Measurements from ENCODE around the gene CFAP126. TPM values are rescaled to one million over a fixed set of nuclear protein-coding genes. Genes with fewer than 3 reads are reported as not detected.

The CFAP126 gene
- total RNA-seq, 2 experiments from 2014 or later: not detected

GRCh38 chr1:161388639-161389038, 21.0 kb upstream of the CFAP126 start:
- Mint-ChIP-seq H3K9me3 (no peaks in the 10 kb centered on the region), H3K4me3 (peak overlapping the region; percentile 84), H3K36me3 (ENCODE audit: low read depth) (no peaks in the 10 kb centered on the region), H3K27me3 (no peaks in the 10 kb centered on the region), H3K4me1 (ENCODE audit: low read depth) (peaks cover 40% of the 10 kb centered on the region), H3K27ac (no peak overlapping the region)
- DNase-seq: peak; percentile 21
- no peak for TF ChIP-seq CTCF (IDR thresholded peaks at IDR 0.05)
- intact Hi-C loops (cut with micrococcal nuclease): no loop called here
- CTCF ChIA-PET: interaction anchor here (0.6 to 1.5 kb wide), 4 partner anchors 9 to 197 kb away, joined by 3 to 8 read pairs (median 4); partner anchors contain the start of gene TOMM40L
- ATAC-seq: no peak
- POLR2A ChIA-PET: interaction anchor here (1.0 to 1.3 kb wide), 2 partner anchors 21 to 56 kb away, joined by 3 read pairs; no protein-coding TSS in a partner anchor

GRCh38 chr1:161382214-161383019, 14.7 kb upstream of the CFAP126 start:
- ChIA-PET POLR2A (interaction anchor here (1.0 to 2.2 kb wide), 3 partner anchors 154 to 180 kb away, joined by 4 to 7 read pairs (median 7); partner anchors contain the start of genes NDUFS2 and TOMM40L), CTCF (interaction anchor here (0.6 to 8.0 kb wide), 60 partner anchors 8 to 1063 kb away, joined by 3 to 165 read pairs (median 6); partner anchors contain the start of genes ADAMTS4, APOA2, CFAP126 and NDUFS2)
- ATAC-seq: peak; percentile 87
- Mint-ChIP-seq H3K36me3 (ENCODE audit: low read depth) (no peaks in the 10 kb centered on the region), H3K27ac (no peak overlapping the region), H3K4me3 (no peak overlapping the region), H3K4me1 (ENCODE audit: low read depth) (peaks cover 16% of the 10 kb centered on the region), H3K27me3 (no peaks in the 10 kb centered on the region), H3K9me3 (no peaks in the 10 kb centered on the region)
- peak; percentile 84 for TF ChIP-seq CTCF (IDR thresholded peaks at IDR 0.05)
- no peak for DNase-seq
- intact Hi-C loops (cut with micrococcal nuclease): loop anchor here (2.0 kb wide), 1 partner anchor 156 kb away; the partner anchor contains the start of gene TOMM40L

- intact Hi-C loops (cut with micrococcal nuclease): loop anchor here (2.0 kb wide), 1 partner anchor 155 kb away; the partner anchor contains the start of gene TOMM40L
- TF ChIP-seq CTCF (IDR thresholded peaks at IDR 0.05): no peak
- POLR2A ChIA-PET: interaction anchor here (1.0 to 2.2 kb wide), 3 partner anchors 154 to 179 kb away, joined by 4 to 7 read pairs (median 7); partner anchors contain the start of genes NDUFS2 and TOMM40L
- Mint-ChIP-seq H3K4me1 (ENCODE audit: low read depth) (peaks cover 9% of the 10 kb centered on the region), H3K27me3 (no peaks in the 10 kb centered on the region), H3K27ac (no peak overlapping the region), H3K9me3 (no peaks in the 10 kb centered on the region), H3K36me3 (ENCODE audit: low read depth) (no peaks in the 10 kb centered on the region), H3K4me3 (no peak overlapping the region)
- no peak for ATAC-seq
- CTCF ChIA-PET: interaction anchor here (0.6 to 8.0 kb wide), 53 partner anchors 10 to 408 kb away, joined by 3 to 165 read pairs (median 6); partner anchors contain the start of genes ADAMTS4, APOA2, CFAP126 and NDUFS2
- no peak for DNase-seq
Measured at GRCh38 chr1:161381707-161382106, 14.0 kb upstream of the CFAP126 start.

GRCh38 chr1:161379071-161379470, 11.4 kb upstream of the CFAP126 start:
- Mint-ChIP-seq H3K27me3 (no peaks in the 10 kb centered on the region), H3K4me1 (ENCODE audit: low read depth) (peaks cover 3% of the 10 kb centered on the region), H3K9me3 (no peaks in the 10 kb centered on the region), H3K36me3 (ENCODE audit: low read depth) (no peaks in the 10 kb centered on the region), H3K4me3 (no peak overlapping the region), H3K27ac (no peak overlapping the region)
- intact Hi-C loops (cut with micrococcal nuclease): no loop called here
- DNase-seq (no peak), ATAC-seq (no peak)
- CTCF ChIA-PET: interaction anchor here (1.2 to 1.4 kb wide), 3 partner anchors 10 to 187 kb away, joined by 3 to 4 read pairs (median 3); partner anchors contain the start of gene CFAP126
- POLR2A ChIA-PET: no interaction called here
- no peak for TF ChIP-seq CTCF (IDR thresholded peaks at IDR 0.05)
